ENCODE data around the gene CPA5. TPM values are rescaled to one million over a fixed set of nuclear protein-coding genes. Genes with fewer than 3 reads are reported as not detected.

CPA5 gene
- total RNA-seq, 4 donors from 2014 or later, result not detected

DNA sequence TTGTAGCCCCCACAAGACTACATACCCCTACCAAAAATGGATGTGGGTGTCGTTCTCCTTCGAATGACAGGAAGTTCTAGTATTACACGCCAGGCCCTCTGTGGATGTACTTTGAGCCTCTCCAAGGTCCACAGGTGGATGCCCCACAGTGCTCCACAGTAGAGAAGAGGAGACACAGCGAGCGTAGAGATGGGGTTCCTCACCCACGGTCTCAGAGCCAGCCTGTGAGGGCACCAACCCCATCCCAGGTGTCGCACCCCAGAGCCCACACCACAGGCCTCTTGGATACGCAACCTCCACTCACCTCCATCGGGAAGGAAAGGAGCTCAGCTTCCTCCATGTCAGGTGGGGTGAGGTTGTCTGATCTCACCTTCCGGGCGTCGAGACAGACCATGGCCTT is 2.3 kb downstream of the CPA5 start:
- no peaks in the 10 kb centered on the region for H3K27me3 ChIP-seq
- DNase-seq, result no peak
- no peak overlapping the region for H3K27ac ChIP-seq
- H3K36me3 ChIP-seq, result no peaks in the 10 kb centered on the region
- intact Hi-C loops (cut with DNase I; ENCODE audit: low total_unique reads), result no loop called here
- no peak overlapping the region for H3K4me3 ChIP-seq
- H3K9me3 ChIP-seq, result no peaks in the 10 kb centered on the region
- TF ChIP-seq POLR2A (IDR thresholded peaks at IDR 0.05), result no peak
- TF ChIP-seq, protein P1, sequence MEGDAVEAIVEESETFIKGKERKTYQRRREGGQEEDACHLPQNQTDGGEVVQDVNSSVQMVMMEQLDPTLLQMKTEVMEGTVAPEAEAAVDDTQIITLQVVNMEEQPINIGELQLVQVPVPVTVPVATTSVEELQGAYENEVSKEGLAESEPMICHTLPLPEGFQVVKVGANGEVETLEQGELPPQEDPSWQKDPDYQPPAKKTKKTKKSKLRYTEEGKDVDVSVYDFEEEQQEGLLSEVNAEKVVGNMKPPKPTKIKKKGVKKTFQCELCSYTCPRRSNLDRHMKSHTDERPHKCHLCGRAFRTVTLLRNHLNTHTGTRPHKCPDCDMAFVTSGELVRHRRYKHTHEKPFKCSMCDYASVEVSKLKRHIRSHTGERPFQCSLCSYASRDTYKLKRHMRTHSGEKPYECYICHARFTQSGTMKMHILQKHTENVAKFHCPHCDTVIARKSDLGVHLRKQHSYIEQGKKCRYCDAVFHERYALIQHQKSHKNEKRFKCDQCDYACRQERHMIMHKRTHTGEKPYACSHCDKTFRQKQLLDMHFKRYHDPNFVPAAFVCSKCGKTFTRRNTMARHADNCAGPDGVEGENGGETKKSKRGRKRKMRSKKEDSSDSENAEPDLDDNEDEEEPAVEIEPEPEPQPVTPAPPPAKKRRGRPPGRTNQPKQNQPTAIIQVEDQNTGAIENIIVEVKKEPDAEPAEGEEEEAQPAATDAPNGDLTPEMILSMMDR (IDR thresholded peaks at IDR 0.05), result no peak
- H3K4me1 ChIP-seq, result peaks cover 0 to 6% of the 10 kb centered on the region in 2 donors

DNA sequence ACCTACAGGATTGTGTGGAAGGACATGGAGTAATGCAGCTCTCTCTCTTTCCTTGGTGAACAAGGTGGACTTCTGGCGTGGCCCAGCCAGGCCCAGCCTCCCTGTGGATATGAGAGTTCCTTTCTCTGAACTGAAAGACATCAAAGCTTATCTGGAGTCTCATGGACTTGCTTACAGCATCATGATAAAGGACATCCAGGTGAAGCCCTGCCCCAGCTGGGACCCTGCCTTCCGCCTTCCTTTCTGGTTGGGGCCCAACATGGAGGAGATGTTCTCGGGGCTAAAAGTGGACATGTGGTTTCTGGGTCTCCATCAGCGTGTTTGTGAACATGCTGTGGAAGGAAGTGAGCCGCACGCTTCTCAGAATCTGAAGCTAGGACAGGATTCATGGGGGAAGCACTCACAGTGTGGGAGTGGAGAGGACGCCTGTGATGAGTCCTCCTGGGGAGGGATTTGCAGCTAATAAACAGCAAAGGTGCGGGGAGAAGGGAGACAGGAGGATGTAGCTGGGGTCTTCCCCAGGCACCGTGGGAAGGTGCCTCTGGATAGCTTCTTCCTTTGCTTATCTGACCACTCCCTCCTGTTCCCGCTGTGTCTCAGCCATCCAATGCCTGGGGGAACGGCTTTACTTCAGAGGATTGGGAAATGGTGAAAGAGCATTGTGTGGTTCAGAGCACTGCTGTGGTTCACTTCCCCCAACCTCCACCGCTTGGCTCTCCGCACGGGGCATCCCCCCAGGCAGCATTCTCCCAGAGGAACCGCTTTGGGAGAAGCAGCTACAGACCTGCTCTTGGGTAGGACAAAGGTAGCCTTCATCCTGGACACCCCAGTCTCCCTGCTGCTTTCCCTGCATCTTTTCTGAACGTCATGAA is 5.5 kb downstream of the CPA5 start:
- Histone ChIP-seq H3K36me3 (no peaks in the 10 kb centered on the region), H3K9me3 (no peaks in the 10 kb centered on the region), H3K27ac (peak overlapping the region; percentile 81 to 86), H3K27me3 (no peaks in the 10 kb centered on the region), H3K4me1 (peaks cover 5 to 7% of the 10 kb centered on the region in 2 donors), H3K4me3 (no peak overlapping the region)
- DNase-seq, result no peak
- intact Hi-C loops (cut with DNase I; ENCODE audit: low total_unique reads), result no loop called here
- TF ChIP-seq, protein P1 (IDR thresholded peaks at IDR 0.05), result no peak
- TF ChIP-seq POLR2A (IDR thresholded peaks at IDR 0.05), result no peak

DNA sequence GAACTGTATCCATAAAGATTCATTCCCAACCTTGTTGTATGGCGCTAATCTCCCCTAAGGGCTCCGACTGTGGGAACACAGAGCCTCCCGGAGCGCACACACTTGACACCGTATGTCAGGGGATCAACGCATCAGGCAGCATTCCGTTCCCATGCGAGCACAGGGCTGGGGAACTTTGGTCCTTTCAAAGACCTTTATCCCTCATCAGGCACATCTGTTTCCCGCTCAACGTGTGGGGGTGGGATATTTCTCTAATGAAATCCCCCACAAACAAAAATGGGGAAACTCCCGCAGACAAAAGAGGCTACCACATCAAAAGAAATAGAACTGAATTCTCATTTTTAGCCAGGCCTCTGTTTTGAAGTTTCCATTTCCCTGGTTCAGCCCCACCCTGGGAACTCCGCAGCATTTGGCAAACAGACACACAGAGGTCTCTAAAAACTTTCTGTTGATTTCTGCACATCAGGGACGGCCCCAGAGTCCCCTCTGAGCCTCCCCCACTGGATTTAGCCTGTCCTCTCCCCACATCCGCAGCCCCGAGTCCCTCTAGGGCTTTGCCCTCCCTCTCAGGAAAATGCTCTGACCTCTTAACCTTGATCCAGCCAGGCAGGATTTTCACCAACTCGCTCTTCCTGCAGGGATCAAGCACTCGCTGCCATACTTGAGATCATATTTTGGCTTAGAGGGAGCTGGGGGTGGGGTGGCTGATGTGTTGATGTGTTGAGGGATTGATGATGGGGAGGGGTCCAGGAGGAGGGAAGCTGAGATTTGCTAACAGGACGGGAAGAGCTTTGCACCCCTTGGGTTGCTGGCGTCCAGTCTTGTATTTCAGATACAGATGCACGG is 6.6 kb downstream of the CPA5 start:
- Histone ChIP-seq H3K36me3 (no peaks in the 10 kb centered on the region), H3K27me3 (no peaks in the 10 kb centered on the region), H3K4me3 (no peak overlapping the region), H3K9me3 (no peaks in the 10 kb centered on the region), H3K27ac (peak overlapping the region; percentile 81 to 86), H3K4me1 (peaks cover 5 to 14% of the 10 kb centered on the region in 2 donors)
- TF ChIP-seq POLR2A (IDR thresholded peaks at IDR 0.05), result no peak
- TF ChIP-seq, protein P1 (IDR thresholded peaks at IDR 0.05), result no peak
- intact Hi-C loops (cut with DNase I; ENCODE audit: low total_unique reads), result no loop called here
- DNase-seq, result no peak

DNA sequence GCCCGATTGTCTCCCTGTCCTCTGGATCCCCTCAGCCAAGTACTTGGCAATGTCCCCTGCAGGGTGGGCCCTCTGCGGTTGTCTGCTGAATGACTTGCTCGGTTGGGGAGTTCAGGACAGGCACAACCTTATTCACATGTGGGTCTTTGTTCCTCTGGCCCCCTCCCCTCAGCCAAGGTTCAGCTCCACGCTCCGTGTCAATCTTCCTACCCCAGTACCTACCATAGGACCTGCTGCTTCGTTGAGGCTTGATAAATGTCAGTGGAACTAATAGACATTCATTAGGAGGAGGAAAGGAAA is 7.1 kb downstream of the CPA5 start:
- TF ChIP-seq, protein P1 (IDR thresholded peaks at IDR 0.05), result no peak
- TF ChIP-seq POLR2A (IDR thresholded peaks at IDR 0.05), result no peak
- intact Hi-C loops (cut with DNase I; ENCODE audit: low total_unique reads), result no loop called here
- H3K4me3 ChIP-seq, result no peak overlapping the region
- no peaks in the 10 kb centered on the region for H3K9me3 ChIP-seq
- no peaks in the 10 kb centered on the region for H3K36me3 ChIP-seq
- peaks cover 10 to 16% of the 10 kb centered on the region in 2 donors for H3K4me1 ChIP-seq
- no peaks in the 10 kb centered on the region for H3K27me3 ChIP-seq
- no peak for DNase-seq
- peak overlapping the region; percentile 81 to 86 for H3K27ac ChIP-seq

Data from uterus (tissue), 4 donors.